Neural progenitor cell (in vitro differentiated cells): ENCODE data around the gene USP16.

Source experiments
- CTCF ChIP-seq: fragments of 200-600 bp; sonication (generic); IDR thresholded peaks from 2 replicates; pipeline ENCODE4 v1.5.1; 2017; ENCODE audit warnings: antibody characterized with exemption, mild to moderate bottlenecking
- EZH2 ChIP-seq: fragments of 200-600 bp; sonication (generic); IDR thresholded peaks from 2 replicates; pipeline ENCODE4 v1.6.1; 2017; ENCODE audit warnings: antibody characterized with exemption, mild to moderate bottlenecking, moderate library complexity

GRCh38 chr21:29033301-29033700 lies 8.8 kb downstream of the USP16 start:
- TF ChIP-seq CTCF (no peak), EZH2 (no peak)
